ENCODE measurements around the gene SNED1.

GRCh38 chr2:240993446-240994170 is 4.8 kb upstream of the SNED1 start:
- TF ChIP-seq CTCF (conservative IDR thresholded peaks at IDR 0.05; ENCODE audit: low read depth in 2 of 2), result no peak
- no peak for TF ChIP-seq JUNB (IDR thresholded peaks at IDR 0.05; ENCODE audit: unreplicated experiment)
- no peak for TF ChIP-seq EZH2 (IDR thresholded peaks at IDR 0.05; ENCODE audit: low read depth, unreplicated experiment)
- TF ChIP-seq REST (IDR thresholded peaks at IDR 0.05; ENCODE audit: unreplicated experiment), result no peak
- no peak for TF ChIP-seq NANOG (IDR thresholded peaks at IDR 0.05; ENCODE audit: borderline replicate concordance)
- TF ChIP-seq POLR2AphosphoS5 (IDR thresholded peaks at IDR 0.05; ENCODE audit: low read depth), result no peak
- TF ChIP-seq EZH2phosphoT487 (IDR thresholded peaks at IDR 0.05; ENCODE audit: unreplicated experiment), result no peak
- TF ChIP-seq STAT1 (IDR thresholded peaks at IDR 0.05; ENCODE audit: unreplicated experiment), result no peak

All from GM23338 (cell line).